GM12878 (cell line): ENCODE data around the gene MOCS1. TPM values are rescaled to one million over a fixed set of nuclear protein-coding genes. Genes with fewer than 3 reads are reported as not detected.

Experiments used
- ATAC-seq: fragments of 200-7000 bp; cut with Tn5 transposase; 3 replicates; pipeline ENCODE4 v1.9.1; 2020; ENCODE audit warnings: mild to moderate bottlenecking, moderate library complexity
- BruUV-seq: library from RNA; stranded (reverse); fragments of 400-500 nt; replicated peaks from 2 replicates; lab custom pipeline; 2021; lab: Mats Ljungman, UMichigan
- CTCF ChIA-PET: fragments of 300-600 bp; sonication (Branson Sonifier 250); formaldehyde crosslinking; extraction: SDS; loops from one replicate; lab custom pipeline; 2021; ENCODE audit warnings: inconsistent platforms; lab: Yijun Ruan, JAX
- POLR2A ChIA-PET: fragments of 350-600 bp; formaldehyde crosslinking; extraction: SDS; loops from one replicate; lab custom pipeline; 2021; ENCODE audit warnings: inconsistent platforms; lab: Charles Lee
- RAD21 ChIA-PET: fragments of 300-600 bp; sonication (Branson Sonifier 250); formaldehyde crosslinking; loops from one replicate; lab custom pipeline; 2023; ENCODE audit warnings: antibody characterized with exemption; ENCODE audit not compliant: unreplicated experiment; lab: Charles Lee
- SMC1A ChIA-PET: fragments of 300-600 bp; sonication (Branson Sonifier 250); formaldehyde crosslinking; loops from one replicate; lab custom pipeline; 2023; ENCODE audit not compliant: unreplicated experiment, uncharacterized antibody; lab: Charles Lee
- DNase-seq: peaks from one replicate; pipeline ENCODE4 v3.0.0-alpha.2; 2011; ENCODE audit warnings: low read depth, low spot score
- FAIRE-seq: peaks from 3 replicates; lab custom pipeline; 2011; peaks lifted over from hg19 to GRCh38; lab: Jason Lieb, UNC
- H2AFZ ChIP-seq: 2 replicates; pipeline ENCODE4 v1.6.0; 2011; ENCODE audit warnings: low read depth, low read length, control low read depth; ENCODE audit not compliant: control insufficient read depth
- H3K27ac ChIP-seq: 2 replicates; pipeline ENCODE4 v1.5.1; 2011; ENCODE audit warnings: control low read depth; ENCODE audit not compliant: control insufficient read depth, insufficient read depth
- H3K27me3 ChIP-seq, 2 experiments: replicated peaks in 1 of 2; 2 replicates each; pipeline versions ENCODE4 v1.6.0 to v1.6.1; 2011; ENCODE audit warnings: low read length in 1 of 2; ENCODE audit not compliant: control insufficient read depth in 2 of 2, insufficient read depth in 2 of 2
- H3K36me3 ChIP-seq, 2 experiments: 2 replicates each; pipeline ENCODE4 v1.5.1; 2011; ENCODE audit warnings: low read length in 1 of 2; ENCODE audit not compliant: control insufficient read depth in 2 of 2, insufficient read depth in 2 of 2
- H3K4me1 ChIP-seq: 2 replicates; pipeline ENCODE4 v1.6.1; 2011; ENCODE audit warnings: mild to moderate bottlenecking, low read length, moderate library complexity, mixed read lengths; ENCODE audit not compliant: control insufficient read depth, insufficient read depth
- H3K4me2 ChIP-seq: 2 replicates; pipeline ENCODE4 v1.6.0; 2011; ENCODE audit warnings: control low read depth; ENCODE audit not compliant: control insufficient read depth, insufficient read depth
- H3K4me3 ChIP-seq: fragments of 200-600 bp; sonication (generic); 2 replicates; pipeline ENCODE4 v1.5.1; 2016
- H3K79me2 ChIP-seq: 2 replicates; pipeline ENCODE4 v1.6.0; 2011; ENCODE audit warnings: low read length; ENCODE audit not compliant: control insufficient read depth, insufficient read depth
- H3K9ac ChIP-seq: 2 replicates; pipeline ENCODE4 v1.8.0; 2011; ENCODE audit warnings: low read length, control low read depth, mixed read lengths; ENCODE audit not compliant: control insufficient read depth, insufficient read depth
- H3K9me3 ChIP-seq: replicated peaks from 3 replicates; pipeline ENCODE4 v1.5.1; 2011; ENCODE audit warnings: mild to moderate bottlenecking, low read length; ENCODE audit not compliant: control insufficient read depth, insufficient read depth
- H4K20me1 ChIP-seq: 2 replicates; pipeline ENCODE4 v1.6.0; 2011; ENCODE audit not compliant: control insufficient read depth, insufficient read depth
- BCL11A ChIP-seq: IDR thresholded peaks from 2 replicates; pipeline ENCODE4 v1.6.1; 2011; ENCODE audit warnings: low read depth, low read length
- BRCA1 ChIP-seq: IDR thresholded peaks from 2 replicates; pipeline ENCODE4 v1.6.1; 2011; ENCODE audit warnings: low read depth, low read length, improper control_type of control experiment
- CREB1 ChIP-seq: IDR thresholded peaks from 2 replicates; pipeline ENCODE4 v1.6.1; 2012; ENCODE audit warnings: low read depth, mild to moderate bottlenecking, inconsistent platforms
- ETV6 ChIP-seq, 2 experiments: fragments of 450-650 bp in 1 of 2; IDR thresholded peaks in 1 of 2; conservative IDR thresholded peaks in 1 of 2; 2 replicates each; pipeline ENCODE4 v1.6.1; 2014; ENCODE audit warnings: antibody characterized with exemption in 1 of 2, borderline replicate concordance in 1 of 2, low read depth in 1 of 2, mild to moderate bottlenecking in 1 of 2, moderate library complexity in 1 of 2
- FOXK2 ChIP-seq: fragments of 450-650 bp; IDR thresholded peaks from 2 replicates; pipeline ENCODE4 v1.6.1; 2017; ENCODE audit warnings: mild to moderate bottlenecking, moderate library complexity
- HDAC2 ChIP-seq: fragments of 200-600 bp; sonication (generic); IDR thresholded peaks from 2 replicates; pipeline ENCODE4 v1.6.1; 2017
- IRF5 ChIP-seq: fragments of 450-650 bp; IDR thresholded peaks from 2 replicates; pipeline ENCODE4 v1.6.1; 2017; ENCODE audit warnings: borderline replicate concordance
- NR2F1 ChIP-seq: fragments of 450-650 bp; conservative IDR thresholded peaks from 2 replicates; pipeline ENCODE4 v1.6.1; 2017; ENCODE audit warnings: mild to moderate bottlenecking
- PAX5 ChIP-seq: IDR thresholded peaks from 2 replicates; pipeline ENCODE4 v1.6.1; 2011; ENCODE audit warnings: low read depth, low read length, borderline replicate concordance
- PKNOX1 ChIP-seq: fragments of 450-650 bp; IDR thresholded peaks from 2 replicates; pipeline ENCODE4 v1.6.1; 2016; ENCODE audit warnings: mild to moderate bottlenecking
- RBBP5 ChIP-seq: fragments of 200-600 bp; sonication (generic); conservative IDR thresholded peaks from 2 replicates; pipeline ENCODE4 v1.6.1; 2016
- SREBF1 ChIP-seq: IDR thresholded peaks from 2 replicates; pipeline ENCODE4 v1.6.1; 2012; ENCODE audit warnings: mild to moderate bottlenecking, low read length
- STAT1 ChIP-seq: fragments of 450-650 bp; conservative IDR thresholded peaks from 2 replicates; pipeline ENCODE4 v1.6.1; 2014; ENCODE audit warnings: antibody characterized with exemption, mild to moderate bottlenecking
- YBX1 ChIP-seq: fragments of 450-650 bp; IDR thresholded peaks from 2 replicates; pipeline ENCODE4 v1.6.1; 2016; ENCODE audit warnings: antibody characterized with exemption
- ZNF622 ChIP-seq: fragments of 450-650 bp; IDR thresholded peaks from 2 replicates; pipeline ENCODE4 v1.6.1; 2017; ENCODE audit warnings: mild to moderate bottlenecking, inconsistent platforms
- ZNF687 ChIP-seq: fragments of 450-650 bp; IDR thresholded peaks from 2 replicates; pipeline ENCODE4 v1.6.1; 2017; ENCODE audit warnings: mild to moderate bottlenecking, moderate library complexity
- WGBS: methylation state at CpG from one replicate; pipeline ENCODE4 v1.1.6; 2016; ENCODE audit warnings: low lambda C conversion rate; ENCODE audit not compliant: insufficient replicate concordance, insufficient coverage; ENCODE audit errors: missing lambda C conversion rate; 5-methylcytosine and 5-hydroxymethylcytosine counted together
- in situ Hi-C: fragments of 300-500 bp; cut with MboI; formaldehyde crosslinking; loops from 9 replicates; pipeline ENCODE4 v1.14.3; 2018; ENCODE audit warnings: mixed read lengths
- intact Hi-C: fragments of 100-400 bp; cut with micrococcal nuclease; formaldehyde crosslinking; loops from one replicate; pipeline ENCODE4 v1.14.2; 2022; ENCODE audit not compliant: unreplicated experiment
- polyA plus RNA-seq, 11 experiments: library from polyadenylated mRNA; depleted of rRNA in 4 of 11; unstranded in 6 of 11; stranded (reverse) in 5 of 11; fragments of >200 nt; fragmentation: Nextera tagmentation in 4 of 11; fragmentation: Illumina TruSeq in 1 of 11; extraction: Ambion mirVana in 4 of 11; extraction: Trizol in 1 of 11; gene quantifications; 1 replicate in 1 of 11; 2 replicates in 10 of 11; pipeline versions ENCODE4 v1.2.1 to v1.2.3, GENCODE V29; 2011 to 2016; ENCODE audit warnings: inconsistent platforms in 2 of 11, missing spikeins in 2 of 11, low read depth in 1 of 11
- total RNA-seq, 4 experiments: library from RNA; depleted of rRNA in 3 of 4; stranded (reverse); fragments of >200 nt in 3 of 4; fragmentation: Illumina TruSeq in 1 of 4; extraction: Trizol in 1 of 4; gene quantifications; 2 replicates each; pipeline versions ENCODE4 v1.2.1 to v1.2.3, GENCODE V29; 2013 to 2021

The MOCS1 gene
- total and polyA plus RNA-seq, 10 of the 15 experiments (the other 5 are each of a cell fraction or from before 2014, with no cell fraction given), result 0.02 to 5.4 (median 0.16) TPM; not detected in 2

- H3K27ac ChIP-seq, result no peak overlapping the region
- no peak overlapping the region for H3K9ac ChIP-seq
- no peaks in the 10 kb centered on the region for H3K27me3 ChIP-seq
- no peak overlapping the region for H2AFZ ChIP-seq
- no peak for FAIRE-seq
- H3K9me3 ChIP-seq, result no peaks in the 10 kb centered on the region
- ChIA-PET CTCF (no interaction called here), SMC1A (interaction anchor here (1.4 kb wide), 1 partner anchor 11 kb away, joined by 4 read pairs; no protein-coding TSS in a partner anchor), RAD21 (no interaction called here), POLR2A (no interaction called here)
- no peak for DNase-seq
- H4K20me1 ChIP-seq, result no peaks in the 10 kb centered on the region
- no peak overlapping the region for H3K4me2 ChIP-seq
- in situ Hi-C loops, result no loop called here
- no TSS peak for BruUV-seq
- 0% methylated on average over 2 of the region's 2 CpGs for WGBS
- H3K79me2 ChIP-seq, result no peaks in the 10 kb centered on the region
- H3K4me1 ChIP-seq, result no peaks in the 10 kb centered on the region
- ATAC-seq, result no peak
- no peak overlapping the region for H3K4me3 ChIP-seq
- TF ChIP-seq ZNF622, result no peak
- TF ChIP-seq BRCA1, result no peak
- no peak for TF ChIP-seq YBX1
- TF ChIP-seq BCL11A, result no peak
- no peak for TF ChIP-seq HDAC2
- TF ChIP-seq SREBF1, result no peak
- no peak for TF ChIP-seq FOXK2
- TF ChIP-seq STAT1, result no peak
- no peak for TF ChIP-seq NR2F1
- no peak for TF ChIP-seq IRF5
- TF ChIP-seq ETV6 (conservative IDR thresholded peaks at IDR 0.05 in 1 of 2, IDR thresholded peaks at IDR 0.05 in 1 of 2; ENCODE audit: borderline replicate concordance in 1 of 2, low read depth in 1 of 2), result no peak
- no peak for TF ChIP-seq CREB1
- TF ChIP-seq ZNF687, result no peak
- no peak for TF ChIP-seq PAX5
- no peak for TF ChIP-seq PKNOX1
- no peak for TF ChIP-seq RBBP5
- intact Hi-C loops, result no loop called here
- H3K36me3 ChIP-seq, result no peaks in the 10 kb centered on the region
Observed at GRCh38 chr6:39910744-39911143, 23.5 kb downstream of the MOCS1 start.
